AG08396 (cell line): ENCODE results near the gene TRAPPC11.

Experiments used
- DNase-seq: peaks from one replicate; pipeline ENCODE4 v3.0.0; 2012; ENCODE audit warnings: low spot score, mixed read lengths

The TRAPPC11 gene

DNA sequence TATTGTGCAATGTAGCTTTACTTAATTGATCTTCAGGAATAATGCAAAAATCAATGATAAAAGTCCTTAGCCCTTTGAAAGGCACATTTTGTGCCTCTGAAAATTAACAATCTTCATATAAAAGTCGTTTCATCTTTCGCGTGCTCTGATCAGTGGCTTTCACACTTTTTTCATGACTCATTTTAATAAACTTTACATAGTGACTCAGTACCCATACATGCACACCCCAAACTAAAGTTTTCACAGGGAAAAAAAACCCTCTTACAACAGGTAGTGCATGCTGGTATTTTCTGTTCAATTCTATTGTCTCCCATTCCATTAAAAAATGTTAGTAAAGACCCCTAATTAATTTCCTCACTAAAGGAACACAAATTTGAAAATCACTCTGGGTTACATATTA lies 21.6 kb upstream of the TRAPPC11 start:
- DNase-seq: no peak

DNA sequence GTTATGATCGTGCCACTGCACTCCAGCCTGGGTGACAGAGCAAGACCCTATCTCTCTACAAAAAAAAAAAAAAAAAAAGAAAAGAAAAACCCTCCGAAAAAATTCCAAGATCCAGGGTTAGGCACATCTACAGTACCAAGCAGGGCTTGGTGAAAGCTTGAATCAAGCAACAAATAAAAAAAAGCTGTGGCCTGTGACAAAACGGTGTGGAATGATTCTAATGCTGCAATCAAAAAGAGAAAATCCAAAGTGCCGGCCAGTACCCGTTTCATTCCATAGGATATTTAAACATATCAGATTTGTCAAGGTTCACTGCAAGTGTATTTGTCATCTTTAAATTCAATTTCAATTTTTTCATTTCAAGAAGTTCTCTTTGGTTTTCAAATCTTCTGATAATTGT lies 20.7 kb upstream of the TRAPPC11 start:
- no peak for DNase-seq

DNA sequence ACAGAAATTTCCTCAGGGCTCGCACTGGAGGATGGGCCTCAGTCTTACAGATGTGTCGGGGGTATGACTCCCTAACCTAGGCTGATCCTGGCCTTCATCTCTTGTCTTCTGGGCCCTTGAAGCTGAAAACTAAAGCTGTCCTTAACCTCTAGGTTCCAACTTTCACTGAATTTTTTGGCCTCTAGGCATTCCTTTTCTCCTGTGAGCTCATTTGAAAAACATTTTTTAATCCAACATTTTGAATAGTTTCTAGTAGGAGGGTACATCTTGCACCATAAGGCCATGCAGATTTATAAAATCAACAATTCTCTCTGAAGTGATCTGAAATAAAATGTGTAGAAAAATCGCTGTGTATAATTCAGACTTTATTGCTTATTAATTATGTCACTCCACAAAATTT lies 19.8 kb upstream of the TRAPPC11 start:
- DNase-seq: no peak

DNA sequence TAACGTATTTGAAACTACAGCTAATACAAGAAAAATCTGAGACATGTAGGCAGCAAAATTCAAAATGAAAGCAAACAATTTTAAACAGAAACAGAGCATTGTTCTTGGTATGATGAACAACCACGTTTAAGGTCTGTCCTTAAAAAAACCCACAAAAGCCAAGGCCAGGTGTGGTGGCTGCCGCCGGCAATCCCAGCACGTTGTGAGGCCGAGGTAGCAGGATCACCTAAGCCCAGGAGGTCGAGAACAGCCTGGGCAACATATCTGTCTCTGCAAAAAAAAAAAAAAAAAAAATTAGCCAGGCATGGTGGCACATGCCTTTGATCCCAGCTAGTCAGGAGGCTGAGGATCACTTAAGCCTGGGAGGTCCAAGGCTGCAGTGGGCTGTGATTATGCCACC lies 13.8 kb upstream of the TRAPPC11 start:
- no peak for DNase-seq

DNA sequence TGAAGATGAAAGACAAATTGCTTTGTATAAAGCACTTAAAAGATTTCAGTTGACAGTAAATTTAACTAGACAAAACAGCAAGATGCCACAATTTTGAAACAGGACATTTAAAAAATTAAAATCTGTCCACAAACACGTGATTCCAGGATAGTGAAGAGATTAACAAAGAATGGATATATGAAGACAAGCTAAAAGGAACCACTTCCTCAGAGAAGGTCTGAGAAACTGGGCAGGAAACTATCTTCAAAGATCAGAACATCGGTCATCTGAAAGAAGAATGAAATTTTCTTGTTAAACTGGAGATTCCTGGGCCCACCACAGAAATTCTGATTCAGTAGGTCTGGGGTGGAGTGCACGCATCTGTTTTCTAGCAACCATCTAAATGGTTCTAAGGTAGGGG lies 1.5 kb upstream of the TRAPPC11 start:
- DNase-seq: peak; percentile 10

DNA sequence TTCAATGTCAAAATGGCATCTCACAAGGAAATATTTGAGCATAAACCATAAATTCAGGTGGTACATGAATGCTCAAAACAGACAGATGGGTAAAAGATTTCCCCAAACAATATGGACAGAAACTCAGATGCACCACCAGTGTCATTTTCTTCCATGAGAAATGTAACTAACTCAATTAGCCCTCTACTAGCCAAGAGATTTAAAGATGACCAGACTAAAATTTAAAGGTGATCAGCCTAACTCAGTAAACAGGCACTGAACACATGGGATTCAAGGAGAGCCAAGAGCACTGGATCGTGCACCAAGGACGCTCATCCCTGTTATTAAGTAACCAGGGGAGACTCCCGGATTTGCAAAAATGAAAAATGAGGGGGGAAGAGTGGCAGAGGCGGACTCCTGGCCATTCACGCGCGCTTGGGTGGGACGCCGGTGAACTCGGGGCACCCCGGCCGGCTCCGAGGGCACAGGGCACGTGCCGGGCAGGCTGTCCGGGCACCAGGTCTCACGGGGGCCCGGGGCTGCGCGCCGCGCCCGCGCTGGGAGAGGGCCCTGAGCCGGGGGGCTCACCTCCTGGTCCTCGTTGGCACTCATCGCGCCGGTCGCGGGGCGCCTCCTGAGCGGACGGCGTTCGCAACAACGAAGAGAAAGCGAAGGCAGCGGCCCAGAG lies 598 bp upstream of the TRAPPC11 start:
- DNase-seq: peak; percentile 55

DNA sequence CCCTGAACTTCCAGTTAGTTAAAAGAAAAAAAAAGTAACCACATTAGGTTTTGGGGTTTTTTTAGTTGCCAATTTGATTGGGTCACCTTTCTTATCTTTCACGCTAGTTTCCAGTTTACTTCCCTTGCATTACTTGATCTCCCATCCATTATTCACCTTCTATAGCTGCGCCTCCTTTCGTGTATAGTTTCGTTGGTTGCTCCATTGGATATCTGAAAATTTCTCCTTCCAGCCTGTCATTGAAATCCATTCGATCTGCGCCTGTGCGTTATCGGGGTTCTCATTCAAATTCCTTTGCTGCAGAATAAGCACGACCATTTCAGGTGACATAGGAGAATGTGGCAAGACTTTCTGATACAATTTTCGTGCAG lies 764 bp downstream of the TRAPPC11 start:
- DNase-seq: peak; percentile 19

DNA sequence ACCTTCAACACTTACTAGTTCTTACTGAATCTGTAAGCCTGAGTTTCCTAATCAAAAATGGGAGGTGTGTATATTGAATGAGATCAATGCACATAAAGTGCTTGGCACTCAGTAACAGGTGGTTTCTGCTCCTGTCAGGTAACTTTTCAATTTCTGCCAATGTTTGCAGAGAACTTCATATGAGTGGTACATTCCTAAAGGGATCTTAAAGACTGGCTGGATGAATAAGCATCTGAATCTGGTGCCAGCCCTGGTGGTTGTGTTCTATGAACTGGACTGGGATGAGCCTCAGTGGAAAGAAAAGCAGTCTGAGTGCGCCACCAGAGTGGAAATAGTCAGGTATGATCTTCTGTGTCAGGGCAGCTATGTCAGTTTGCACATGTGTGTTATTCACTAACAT lies 7.0 kb downstream of the TRAPPC11 start:
- DNase-seq: no peak

DNA sequence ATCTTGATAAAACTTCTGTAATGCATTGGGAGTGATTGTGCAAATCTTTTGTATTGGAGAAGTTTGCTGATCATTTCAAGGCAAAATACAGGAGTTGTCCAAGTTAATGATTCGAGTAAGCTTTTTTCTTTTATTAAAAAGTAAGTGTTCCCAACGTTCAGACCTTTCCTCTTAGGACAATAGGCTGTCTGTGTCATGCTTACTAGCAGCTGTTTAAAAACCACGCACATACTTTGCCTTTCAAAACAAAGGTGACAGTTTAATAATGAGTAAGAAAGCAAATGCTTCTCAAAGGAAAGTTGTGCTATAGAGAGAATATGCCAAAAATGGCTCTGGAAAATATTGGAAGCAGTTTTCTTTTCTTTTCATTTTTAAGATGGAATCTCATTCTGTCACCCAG lies 11.2 kb downstream of the TRAPPC11 start:
- DNase-seq: no peak

DNA sequence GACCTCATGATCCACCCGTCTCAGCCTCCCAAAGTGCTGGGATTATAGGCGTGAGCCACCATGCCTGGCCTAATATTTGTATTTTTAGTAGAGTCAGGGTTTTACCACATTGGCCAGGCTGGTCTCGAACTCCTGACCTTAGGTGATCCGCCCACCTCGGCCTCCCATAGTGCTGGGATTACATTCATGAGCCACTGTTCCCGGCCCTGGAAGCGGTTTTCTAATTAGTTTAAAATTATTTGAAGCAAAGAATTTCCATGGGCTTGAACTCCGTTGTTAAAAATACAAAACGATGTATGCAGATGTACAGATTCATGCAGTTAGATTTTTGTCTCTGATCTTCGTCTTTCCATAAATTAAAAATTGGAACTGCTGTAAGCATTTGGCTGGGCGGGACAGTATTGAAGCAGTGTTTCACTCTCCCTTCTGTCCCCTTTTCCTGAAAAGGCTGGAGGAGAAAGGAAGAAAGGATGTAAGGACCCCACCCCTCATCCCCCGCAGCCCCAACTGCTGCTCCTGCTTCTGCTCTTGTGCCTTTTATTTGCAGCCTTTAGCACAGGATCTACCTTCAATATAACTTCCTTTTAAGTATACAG lies 12.0 kb downstream of the TRAPPC11 start:
- DNase-seq: no peak

DNA sequence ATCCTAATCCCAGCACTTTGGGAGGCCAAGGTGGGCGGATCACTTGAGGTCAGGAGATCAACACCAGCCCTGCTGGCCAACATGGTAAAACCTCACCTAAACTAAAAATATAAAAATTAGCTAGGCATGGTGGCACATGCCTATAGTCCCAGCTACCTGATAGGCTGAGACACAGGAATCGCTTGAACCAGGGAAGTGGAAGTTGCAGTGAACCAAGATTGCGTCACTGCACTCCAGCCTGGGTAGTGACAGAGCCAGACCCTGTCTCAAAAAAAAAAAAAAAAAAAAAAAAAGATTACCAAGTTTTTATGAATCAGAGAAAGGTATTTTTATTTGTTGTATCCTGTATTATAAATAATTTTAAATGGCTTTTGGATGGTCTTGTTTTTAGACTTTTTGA lies 15.1 kb downstream of the TRAPPC11 start:
- no peak for DNase-seq

DNA sequence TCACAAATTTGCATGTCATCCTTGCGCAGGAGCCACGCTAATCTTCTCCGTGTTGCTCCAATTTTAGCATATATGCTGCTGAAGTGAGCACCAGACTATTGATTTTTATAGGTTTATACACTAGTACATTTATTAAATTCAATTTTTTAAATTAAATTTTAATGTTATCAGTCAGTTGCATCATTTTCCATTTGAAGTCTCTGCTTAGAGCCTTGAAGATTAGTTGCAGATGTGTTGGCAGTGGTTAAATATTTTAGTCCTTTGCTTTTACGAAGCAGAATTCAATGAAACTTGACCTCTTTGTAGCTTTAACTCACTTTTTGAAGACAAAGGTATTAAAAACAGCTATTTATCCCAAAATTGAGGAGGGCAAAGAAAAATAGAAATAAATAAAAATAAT lies 16.5 kb downstream of the TRAPPC11 start:
- DNase-seq: no peak

DNA sequence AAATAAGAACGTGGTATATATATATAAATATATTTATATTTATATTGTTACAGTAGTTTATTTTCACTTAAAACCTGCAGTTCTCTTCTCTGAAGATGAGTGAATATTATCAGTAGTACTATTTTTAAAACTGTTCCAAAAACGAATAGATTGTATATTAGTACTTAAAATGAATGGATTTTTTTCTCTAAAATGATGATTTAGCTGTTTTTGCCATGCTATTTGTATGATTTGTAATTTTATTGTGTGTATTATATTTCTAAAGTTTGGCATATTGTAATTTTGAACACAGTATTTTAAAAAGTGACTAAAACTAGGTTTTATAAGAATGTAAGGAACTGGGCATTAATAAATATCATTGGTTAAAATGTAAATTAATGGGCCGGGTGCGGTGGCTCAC lies 22.0 kb downstream of the TRAPPC11 start:
- no peak for DNase-seq

DNA sequence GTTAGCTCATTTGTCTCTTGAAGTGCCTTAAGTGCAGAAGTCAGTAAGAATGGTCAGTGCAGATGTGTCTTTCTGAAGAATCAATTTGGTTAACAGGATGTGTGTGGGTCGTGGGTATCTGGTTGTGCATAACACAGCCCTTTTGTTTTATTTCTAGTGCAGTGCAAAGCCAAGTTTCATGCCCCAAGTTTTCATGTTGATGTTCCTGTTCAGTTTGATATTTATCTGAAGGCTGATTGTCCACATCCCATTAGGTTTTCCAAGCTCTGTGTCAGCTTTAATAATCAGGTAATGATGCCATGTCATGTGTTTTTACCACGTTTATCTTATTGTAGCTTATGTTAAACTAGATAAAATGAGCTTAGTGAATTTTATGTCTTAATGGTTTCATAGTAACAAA lies 27.4 kb downstream of the TRAPPC11 start:
- DNase-seq: no peak

DNA sequence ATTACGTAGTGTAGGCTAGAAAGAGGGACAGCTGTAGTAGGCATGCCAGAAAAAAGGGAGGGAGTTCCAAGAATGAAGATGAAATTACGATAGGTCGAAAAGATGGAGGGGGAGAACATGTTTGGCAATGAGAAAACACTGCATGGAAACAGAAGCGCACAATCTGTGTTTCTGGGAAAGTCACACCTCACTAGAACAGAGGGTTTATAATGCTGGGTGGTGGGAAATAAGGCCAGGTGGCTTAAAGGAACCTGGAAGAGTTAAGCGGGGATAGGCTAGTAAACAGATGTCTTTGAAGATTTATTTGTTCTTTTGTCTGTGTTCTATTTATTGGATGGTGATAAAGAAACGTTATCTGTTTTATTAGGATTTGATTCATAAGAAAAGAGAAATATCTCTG lies 29.1 kb downstream of the TRAPPC11 start:
- no peak for DNase-seq

DNA sequence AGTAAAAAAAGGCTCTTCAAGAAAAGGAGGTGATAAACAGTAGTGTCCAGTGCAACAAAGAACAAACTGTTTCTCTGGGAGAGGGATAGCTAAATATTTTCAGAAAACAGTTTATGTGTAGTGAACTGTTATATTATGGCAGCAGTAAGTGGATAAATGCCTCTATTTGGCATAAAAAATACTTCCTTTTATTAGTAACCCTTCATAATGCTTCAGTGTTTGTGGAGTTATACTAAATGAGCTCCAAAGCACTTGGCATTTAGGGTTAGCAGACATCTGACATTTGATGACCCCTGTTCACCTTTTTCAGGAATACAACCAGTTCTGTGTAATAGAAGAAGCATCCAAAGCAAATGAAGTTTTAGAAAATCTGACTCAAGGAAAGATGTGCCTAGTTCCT lies 31.9 kb downstream of the TRAPPC11 start:
- no peak for DNase-seq

DNA sequence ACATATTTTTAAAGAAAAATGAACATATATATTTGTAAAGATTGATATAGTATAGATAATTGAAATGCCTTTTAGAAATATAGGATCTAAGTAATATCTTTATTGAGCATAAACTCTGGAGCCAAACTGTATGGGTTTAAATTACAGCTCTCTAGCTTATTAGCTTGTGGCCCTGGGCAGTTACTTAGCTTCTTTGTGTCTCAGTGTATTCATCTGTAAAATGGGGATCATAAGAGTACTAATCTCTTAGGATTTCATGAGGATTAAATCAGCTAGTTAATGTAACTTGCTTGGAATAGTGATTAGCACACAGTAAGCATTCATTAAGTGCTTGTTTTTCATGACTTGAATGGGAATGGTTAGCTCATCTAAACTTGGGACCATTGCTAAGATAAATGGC lies 32.8 kb downstream of the TRAPPC11 start:
- DNase-seq: no peak

DNA sequence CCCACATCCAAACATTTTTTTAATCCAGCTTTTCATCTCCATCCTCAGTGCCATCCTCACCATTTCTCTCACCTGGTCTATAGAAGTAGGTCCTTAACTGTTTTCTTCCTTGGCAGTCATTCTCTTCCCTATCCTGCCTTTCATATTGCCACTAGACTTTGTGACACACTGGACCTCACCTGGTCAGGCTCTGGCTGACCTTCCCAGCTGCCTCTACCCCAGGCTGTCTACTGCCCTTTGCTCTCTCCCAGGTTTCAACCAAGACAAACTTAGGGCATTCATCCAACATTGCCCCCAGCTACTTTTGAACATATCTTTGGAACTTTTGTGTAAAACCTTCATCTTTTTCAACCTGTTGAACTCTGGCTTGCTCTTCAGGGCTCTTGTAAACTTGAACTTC lies 39.8 kb downstream of the TRAPPC11 start:
- DNase-seq: no peak

DNA sequence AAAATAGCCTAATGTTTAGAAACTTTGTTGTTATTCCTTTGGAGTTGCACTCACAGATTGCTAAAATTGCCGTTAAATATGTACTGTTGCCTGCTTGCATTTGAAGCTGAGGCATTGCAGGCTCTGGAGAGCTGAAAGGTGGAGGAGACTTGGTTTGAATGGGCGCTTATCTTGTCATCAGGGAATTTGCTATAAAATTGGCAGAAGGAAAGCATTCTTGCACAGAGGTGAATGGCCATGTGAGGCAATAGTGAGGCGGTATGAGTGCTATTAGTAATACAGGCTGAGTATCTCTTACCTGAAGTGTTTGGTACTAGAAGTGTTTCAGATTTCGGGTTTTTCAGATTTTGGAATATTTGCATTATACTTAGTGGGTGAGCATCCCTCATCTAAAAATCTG lies 41.3 kb downstream of the TRAPPC11 start:
- DNase-seq: no peak

DNA sequence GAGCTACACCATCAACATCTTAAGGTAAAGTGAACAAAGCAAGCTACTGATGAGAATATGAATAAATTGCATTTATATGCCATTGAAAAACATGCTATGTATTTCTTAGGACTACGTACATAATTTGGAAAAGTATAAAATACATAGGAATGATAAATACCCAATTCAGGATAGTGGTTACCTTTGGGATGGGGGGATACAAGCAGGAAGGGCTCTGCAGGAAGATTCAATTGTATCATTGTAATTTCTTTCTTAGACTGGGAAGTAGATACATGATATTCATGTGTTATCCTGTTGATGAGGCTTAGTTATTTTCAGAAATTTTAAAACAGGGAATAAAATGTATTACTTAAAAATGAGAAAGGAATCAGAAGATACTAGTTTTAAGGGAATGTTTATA lies 43.4 kb downstream of the TRAPPC11 start:
- no peak for DNase-seq

DNA sequence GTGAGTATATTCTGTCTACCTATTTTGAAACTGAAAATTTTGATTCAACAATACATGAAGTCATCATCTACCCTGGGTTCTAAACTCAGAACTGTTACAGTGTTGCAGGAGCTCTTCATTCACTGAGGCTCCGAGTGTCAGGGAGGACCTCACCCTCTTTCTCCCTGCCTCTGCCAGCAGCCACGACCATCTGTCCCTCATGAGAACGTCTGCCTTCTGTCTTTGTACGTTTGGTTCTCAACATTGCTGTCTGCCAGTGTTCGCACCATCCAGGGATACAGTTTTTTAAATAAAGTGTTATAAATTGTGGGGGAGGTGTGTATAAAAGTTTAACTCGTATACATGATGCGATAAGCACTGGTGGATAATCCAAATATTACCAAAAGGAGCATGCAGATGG lies 55.5 kb downstream of the TRAPPC11 start:
- no peak for DNase-seq

DNA sequence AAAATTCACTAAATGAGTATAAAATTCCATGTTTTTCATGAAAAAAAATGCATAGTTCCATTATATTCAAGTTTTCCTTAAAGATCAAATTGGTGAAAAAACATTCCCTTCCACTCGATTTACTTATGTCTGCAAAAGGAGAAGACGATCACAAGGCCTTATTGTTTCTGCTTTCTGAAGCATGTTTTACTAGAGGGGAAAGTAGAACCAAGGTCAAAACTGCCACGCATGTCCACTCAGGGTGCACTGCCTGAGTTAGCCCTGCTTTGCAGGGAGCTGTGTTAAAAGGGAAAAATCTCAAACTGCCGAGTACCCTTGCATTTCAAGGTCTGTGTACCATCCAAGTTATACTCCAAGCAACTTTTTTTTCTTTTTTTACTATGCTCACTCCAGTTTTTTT lies 57.2 kb downstream of the TRAPPC11 start:
- no peak for DNase-seq

DNA sequence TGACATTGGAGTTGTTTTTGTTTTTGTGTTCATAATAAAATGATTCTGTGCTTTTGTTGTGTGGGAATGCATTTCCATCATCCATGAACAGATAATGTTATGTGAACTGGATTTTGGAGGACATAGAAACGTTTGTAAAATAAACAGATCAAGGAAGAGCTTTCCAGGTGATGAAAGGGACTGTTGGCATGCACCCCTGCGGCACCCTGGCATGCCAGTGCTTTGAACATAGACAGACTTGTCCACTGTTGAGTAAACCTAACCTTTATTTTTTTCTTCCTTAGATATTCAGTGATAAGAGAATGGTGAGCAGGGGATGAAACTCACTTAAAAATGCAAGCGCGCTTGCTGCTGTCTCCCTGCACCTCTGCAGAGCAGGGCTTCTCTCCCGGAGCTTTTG lies 59.8 kb downstream of the TRAPPC11 start:
- DNase-seq: no peak
